Measurements from ENCODE around the gene MMP8.

Gene MMP8

GRCh38 chr11:102719620-102720277 lies 5.0 kb downstream of the MMP8 start:
- no peak for DNase-seq

GRCh38 chr11:102717280-102717679 lies 7.5 kb downstream of the MMP8 start:
- DNase-seq, result no peak

- DNase-seq, result no peak
Observed at GRCh38 chr11:102716527-102716926, 8.2 kb downstream of the MMP8 start.

- no peak for DNase-seq
Observed at GRCh38 chr11:102712137-102712536, 12.6 kb downstream of the MMP8 start.

GRCh38 chr11:102709201-102709945 lies 15.4 kb downstream of the MMP8 start:
- DNase-seq, result peak; percentile 20

- no peak for DNase-seq
Observed at GRCh38 chr11:102708654-102709053, 16.1 kb downstream of the MMP8 start.

GRCh38 chr11:102705626-102706025 lies 19.1 kb downstream of the MMP8 start, which contains the start of gene MMP27:
MMP27 (minus strand) TSS chr11:102705769; CDS start chr11:102705714, 55 bp downstream.
- no peak for DNase-seq

GRCh38 chr11:102704841-102705240 lies 19.9 kb downstream of the MMP8 start:
- DNase-seq, result no peak

GRCh38 chr11:102703826-102704493 lies 20.8 kb downstream of the MMP8 start:
- no peak for DNase-seq

GRCh38 chr11:102695201-102695600 lies 29.6 kb downstream of the MMP8 start:
- DNase-seq, result no peak

GRCh38 chr11:102685754-102686153 lies 39.0 kb downstream of the MMP8 start:
- DNase-seq, result peak; percentile 19

GRCh38 chr11:102685338-102685737 lies 39.4 kb downstream of the MMP8 start:
- DNase-seq, result no peak

- DNase-seq, result no peak
Observed at GRCh38 chr11:102683277-102683676, 41.5 kb downstream of the MMP8 start.

- peak; percentile 69 for DNase-seq
Observed at GRCh38 chr11:102680945-102681344, 43.8 kb downstream of the MMP8 start.

- no peak for DNase-seq
Observed at GRCh38 chr11:102678022-102678421, 46.7 kb downstream of the MMP8 start.

- no peak for DNase-seq
Observed at GRCh38 chr11:102676084-102676483, 48.7 kb downstream of the MMP8 start.

- no peak for DNase-seq
Observed at GRCh38 chr11:102669664-102670063, 55.1 kb downstream of the MMP8 start.

GRCh38 chr11:102666331-102666957 lies 58.3 kb downstream of the MMP8 start:
- peak; percentile 74 for DNase-seq

GRCh38 chr11:102664001-102664752 lies 60.6 kb downstream of the MMP8 start:
- DNase-seq, result peak; percentile 47

- DNase-seq, result no peak
Observed at GRCh38 chr11:102662607-102663006, 62.1 kb downstream of the MMP8 start.

All from hematopoietic multipotent progenitor cell treated with erythropoietin and hydrocortisone succinate and interleukin-3 and kit ligand, for 4 days (in vitro differentiated cells).